Coronary artery (tissue), 2 donors: ENCODE measurements around the gene PPIL4.

Experiments used
- DNase-seq: peaks from one replicate; pipeline ENCODE4 v3.0.0-alpha.2; 2017; ENCODE audit warnings: low spot score
- H3K27ac ChIP-seq, 2 donors: fragments of 200-600 bp; sonication (generic); one replicate each; pipeline ENCODE4 v1.5.1; 2016 to 2019
- H3K4me3 ChIP-seq: fragments of 200-600 bp; sonication (generic); 2 replicates; pipeline ENCODE4 v1.5.1; 2016; ENCODE audit warnings: mild to moderate bottlenecking, moderate library complexity
- CTCF ChIP-seq: fragments of 200-600 bp; sonication (generic); IDR thresholded peaks from one replicate; pipeline ENCODE4 v1.5.1; 2019; ENCODE audit warnings: antibody characterized with exemption

Gene PPIL4

DNA sequence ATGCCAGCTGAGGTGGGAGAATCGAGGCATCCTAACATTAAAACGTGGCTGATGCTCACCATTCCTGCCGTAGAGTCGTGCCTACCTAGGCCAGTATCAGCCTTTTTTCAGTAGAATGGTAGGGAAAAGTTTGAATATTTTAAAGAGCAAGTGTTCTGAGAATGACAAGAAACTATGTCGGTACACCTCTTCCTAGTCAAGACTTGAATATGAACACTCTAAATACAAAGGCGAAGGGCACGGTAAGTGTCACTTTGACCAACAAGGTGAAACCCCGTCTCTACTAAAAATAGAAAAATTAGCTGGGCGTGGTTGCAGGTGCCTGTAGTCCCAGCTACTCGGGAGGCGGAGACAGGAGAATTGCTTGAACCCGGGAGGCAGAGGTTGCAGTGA lies 21.3 kb upstream of the PPIL4 start:
- H3K27ac ChIP-seq: peak overlapping the region; percentile 90 to 96
- DNase-seq: no peak
- H3K4me3 ChIP-seq: peak overlapping the region; percentile 98
- TF ChIP-seq CTCF: no peak

DNA sequence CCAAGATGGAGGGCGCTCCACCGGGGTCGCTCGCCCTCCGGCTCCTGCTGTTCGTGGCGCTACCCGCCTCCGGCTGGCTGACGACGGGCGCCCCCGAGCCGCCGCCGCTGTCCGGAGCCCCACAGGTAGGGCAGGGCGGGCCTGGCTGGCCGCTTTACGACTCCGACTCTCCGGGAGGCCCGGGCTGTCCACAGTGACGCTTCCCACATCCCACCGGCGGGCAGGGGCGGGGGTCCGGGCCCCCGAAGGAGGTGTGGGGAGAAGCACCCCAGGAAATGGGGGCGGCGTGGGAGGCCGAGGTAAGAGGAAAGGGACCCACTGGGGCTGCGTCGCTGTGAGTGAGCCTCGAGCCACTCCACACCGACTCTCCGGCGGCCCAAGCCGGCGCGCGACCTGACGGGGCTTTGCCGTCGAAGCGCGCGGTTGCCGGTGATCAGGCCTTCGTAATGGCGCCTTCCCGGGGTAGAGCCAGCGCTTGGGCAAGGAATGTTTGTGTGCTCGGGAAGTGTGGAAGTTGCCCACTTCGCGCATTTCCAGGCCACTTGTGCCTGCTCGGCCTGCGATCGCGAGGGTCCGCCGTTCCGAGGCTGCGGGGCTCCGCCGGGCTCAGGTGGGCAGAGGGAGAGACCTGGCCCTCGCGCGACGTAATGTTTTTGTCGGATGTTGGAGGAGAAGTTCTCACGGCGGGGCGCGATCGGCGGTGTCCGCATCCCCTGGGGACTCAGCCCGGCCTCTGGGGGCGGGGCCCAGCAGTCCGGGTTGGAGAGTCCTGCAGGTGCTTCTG lies 20.8 kb upstream of the PPIL4 start:
- DNase-seq: peak; percentile 75
- peak overlapping the region; percentile 90 to 96 for H3K27ac ChIP-seq
- no peak for TF ChIP-seq CTCF
- peak overlapping the region; percentile 98 for H3K4me3 ChIP-seq

DNA sequence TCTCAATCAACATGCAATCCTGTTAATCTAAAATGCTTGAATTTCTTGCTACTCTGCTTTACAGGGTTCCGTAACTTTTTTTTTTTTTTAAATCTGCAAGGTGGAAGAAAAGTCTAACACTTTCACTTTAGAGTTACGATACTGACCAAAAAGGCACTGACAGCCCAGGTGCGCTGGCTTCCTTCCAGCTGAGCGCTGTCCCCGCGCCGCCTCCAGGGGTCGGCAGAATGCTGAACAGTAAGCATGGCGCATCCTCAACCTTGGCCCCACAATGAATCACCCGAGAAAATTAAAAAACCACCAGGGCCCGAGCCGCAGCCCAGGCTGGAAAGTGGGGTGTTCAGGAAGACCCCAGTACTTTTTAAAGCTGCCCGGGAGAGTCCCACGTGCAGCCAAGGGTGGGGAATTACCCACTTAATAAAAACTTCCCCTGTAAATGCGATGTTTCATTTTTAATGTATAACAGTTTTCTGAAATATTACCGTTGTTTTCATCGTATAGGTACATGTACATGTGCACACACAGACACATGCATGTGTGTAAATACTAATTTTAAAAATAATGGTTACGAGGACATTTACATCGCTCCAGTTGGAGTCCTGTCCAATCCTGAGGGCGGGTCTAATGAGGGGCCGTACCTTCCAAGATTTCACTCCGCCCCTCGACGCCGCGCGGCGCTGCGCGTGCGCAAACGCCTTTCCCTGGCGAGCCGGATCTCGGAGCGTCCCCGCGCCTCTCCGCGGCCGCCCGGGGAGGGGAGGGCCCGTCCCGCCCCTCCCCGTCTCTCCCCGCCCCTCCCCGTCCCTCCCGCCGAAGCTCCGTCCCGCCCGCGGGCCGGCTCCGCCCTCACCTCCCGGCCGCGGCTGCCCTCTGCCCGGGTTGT lies 19.9 kb upstream of the PPIL4 start, which contains the start of gene GINM1:
GINM1 (plus strand) TSS at position 849 of the 883 bp plus-strand sequence. CDS start 40 bp downstream, outside the sequence.
- H3K27ac ChIP-seq: peak within 1 kb of the TSS; percentile 90 to 96
- no peak for TF ChIP-seq CTCF
- DNase-seq: peak; percentile 94
- H3K4me3 ChIP-seq: peak within 1 kb of the TSS; percentile 98

GRCh38 chr6:149563928-149564325 lies 18.1 kb upstream of the PPIL4 start:
- no peak for TF ChIP-seq CTCF
- no peak overlapping the region for H3K4me3 ChIP-seq
- H3K27ac ChIP-seq: no peak overlapping the region
- no peak for DNase-seq

DNA sequence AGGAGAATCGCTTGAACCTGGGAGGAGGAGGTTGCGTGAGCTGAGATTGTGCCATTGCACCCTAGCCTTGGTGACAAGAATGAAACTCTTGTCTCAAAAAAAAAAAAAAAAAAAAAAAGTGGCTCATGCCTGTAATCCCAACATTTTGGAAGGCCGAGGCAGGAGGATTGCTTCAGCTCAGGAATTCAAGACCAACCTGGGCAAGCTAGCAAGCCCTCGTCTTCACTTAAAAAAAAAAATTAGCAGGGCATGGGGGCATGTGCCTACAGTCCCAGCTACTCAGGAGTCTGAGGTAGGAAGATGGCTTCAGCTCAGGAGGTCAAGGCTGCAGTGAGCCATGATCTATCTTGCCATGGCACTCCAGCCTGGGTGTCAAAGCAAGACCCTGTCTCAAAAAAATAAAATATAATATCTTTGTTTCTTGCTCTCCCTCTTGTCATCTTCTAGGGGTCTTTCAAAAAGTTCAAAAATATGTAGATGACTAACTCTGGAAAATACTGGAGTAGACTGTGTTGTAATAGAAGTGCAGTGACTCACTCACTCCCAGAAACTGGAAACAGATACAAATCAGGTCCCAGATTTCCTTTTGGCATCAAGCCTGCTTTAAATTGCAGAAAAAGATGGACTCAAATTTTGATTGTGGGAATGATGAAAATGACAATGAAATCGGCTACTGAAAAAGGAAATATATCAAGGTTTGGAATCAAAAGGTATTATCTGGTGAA lies 17.5 kb upstream of the PPIL4 start:
- Histone ChIP-seq H3K4me3 (no peak overlapping the region), H3K27ac (no peak overlapping the region)
- no peak for TF ChIP-seq CTCF
- no peak for DNase-seq

- no peak overlapping the region for H3K4me3 ChIP-seq
- no peak overlapping the region for H3K27ac ChIP-seq
- DNase-seq: no peak
- TF ChIP-seq CTCF: no peak
These were observed 14.9 kb upstream of the PPIL4 start for GRCh38 chr6:149560736-149561135.
